GM19324 (cell line): Measurements from ENCODE around the gene KCNAB3.
"Not testable (repeated sequence)": the region's sequence is repeated elsewhere in the genome, so short reads cannot be mapped to it uniquely, and the experiment has no call there.

Experiments
- ATAC-seq: cut with Tn5 transposase; IDR thresholded peaks from one replicate; pipeline ENCODE4 v1.9.1; 2021; ENCODE audit warnings: mild to moderate bottlenecking, moderate library complexity; ENCODE audit not compliant: unreplicated experiment, low FRiP score

KCNAB3 gene

DNA sequence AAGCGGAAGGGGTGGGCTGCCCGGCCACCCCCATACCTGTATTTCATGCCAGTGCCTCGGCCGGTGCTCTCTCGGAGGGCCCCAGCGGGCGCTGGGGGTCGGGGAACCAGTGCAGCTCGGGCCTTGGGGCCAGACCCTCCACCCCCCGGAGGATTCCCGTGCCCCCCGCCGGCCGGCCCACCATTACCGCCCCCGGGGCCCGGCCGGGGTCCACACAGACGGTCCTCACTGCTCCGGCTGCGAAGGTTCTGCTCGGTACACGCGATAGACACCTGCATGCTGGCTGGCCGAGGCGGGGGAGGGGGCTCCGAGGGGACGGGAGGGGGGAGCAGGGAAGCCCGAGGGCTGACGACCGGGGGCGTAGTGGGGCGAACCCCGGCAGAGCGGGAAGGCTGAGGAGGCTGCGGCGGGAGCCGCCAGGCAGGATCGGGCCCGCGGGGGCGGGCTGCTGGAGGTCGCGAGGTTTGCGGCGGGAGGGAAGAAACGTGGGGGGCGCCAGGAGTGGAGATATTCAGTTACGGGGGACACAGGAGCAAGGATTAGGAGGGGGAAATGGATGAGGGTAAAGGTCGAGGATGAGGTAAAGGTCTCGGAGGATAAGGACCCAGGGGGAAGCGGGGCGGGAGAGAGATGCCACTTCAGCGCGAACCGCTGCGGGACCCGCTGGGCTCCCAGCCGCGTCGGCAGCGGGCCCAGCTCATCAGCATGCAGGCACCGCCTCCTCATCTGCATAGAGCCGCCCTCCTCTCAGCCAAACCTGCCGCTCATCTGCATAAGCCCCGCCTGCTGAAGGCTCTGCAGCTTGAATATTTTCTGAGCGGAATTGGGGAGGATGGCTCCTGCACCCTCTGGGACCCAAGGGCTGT, at the start of gene KCNAB3:
TSS of gene KCNAB3 (minus strand) at position 699 of the 866 bp plus-strand sequence. CDS start at position 278, 421 bp downstream.
- no peak for ATAC-seq

DNA sequence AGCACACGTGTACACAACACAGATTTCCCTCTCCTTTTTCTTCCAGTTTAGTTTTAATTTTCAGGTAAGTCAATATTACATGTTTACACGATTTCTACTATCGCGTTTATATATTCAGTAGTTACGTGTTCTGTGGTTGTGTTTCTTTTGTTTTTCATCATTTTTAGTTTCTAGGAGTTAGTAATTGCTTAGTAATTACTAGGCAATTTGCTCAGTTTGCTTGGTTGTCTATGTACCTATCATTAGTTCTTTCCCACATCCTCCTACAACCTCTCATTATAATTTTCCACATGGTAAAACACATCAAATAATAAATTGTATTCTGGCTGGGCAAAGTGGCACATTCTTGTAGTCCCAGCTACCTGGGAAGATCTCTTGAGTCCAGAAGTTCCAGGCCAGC, 48.1 kb upstream of the KCNAB3 start:
- no peak for ATAC-seq

DNA sequence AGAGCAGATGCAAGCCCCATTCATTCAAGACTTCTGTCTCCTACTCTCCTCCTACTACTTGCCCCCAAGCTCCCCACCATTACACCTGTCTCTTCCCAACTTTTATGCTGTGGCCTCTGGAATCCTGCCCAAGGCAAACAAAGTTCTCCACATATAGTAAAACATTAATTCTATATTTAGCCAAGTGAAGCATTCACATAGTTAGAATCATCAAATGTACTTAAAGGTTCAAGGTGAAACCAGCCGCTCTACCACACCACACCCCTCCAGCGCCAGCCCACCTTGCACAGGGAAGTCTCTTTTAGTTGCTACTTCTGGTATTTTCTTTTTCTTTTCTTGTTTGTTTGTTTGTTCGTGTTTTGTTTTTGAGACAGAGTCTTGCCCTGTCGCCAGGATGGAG, 47.4 kb upstream of the KCNAB3 start:
- no peak for ATAC-seq

DNA sequence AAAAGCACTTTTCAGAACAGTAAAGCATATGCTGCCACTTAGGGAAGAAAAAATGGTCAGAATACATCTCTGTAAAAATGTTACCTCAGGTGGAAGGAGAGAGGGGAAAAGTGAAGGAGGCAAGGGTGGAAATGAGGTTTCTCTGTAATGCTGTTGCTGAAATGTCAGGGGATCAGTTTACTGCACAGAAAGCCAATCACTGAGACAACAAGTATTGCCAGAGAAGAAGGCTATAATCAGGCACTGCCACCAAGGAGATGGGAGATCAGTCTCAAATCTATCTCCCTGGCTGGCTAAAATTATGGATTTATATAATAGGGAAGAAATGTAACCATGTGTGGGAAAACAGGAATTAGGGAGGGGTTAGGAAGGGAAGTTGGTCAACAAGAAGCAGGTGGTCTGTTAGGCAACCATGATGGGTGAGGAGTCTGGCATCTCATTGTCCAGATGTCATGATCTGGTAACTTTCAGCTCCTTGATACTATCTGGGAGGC, 45.0 kb upstream of the KCNAB3 start:
- no peak for ATAC-seq

DNA sequence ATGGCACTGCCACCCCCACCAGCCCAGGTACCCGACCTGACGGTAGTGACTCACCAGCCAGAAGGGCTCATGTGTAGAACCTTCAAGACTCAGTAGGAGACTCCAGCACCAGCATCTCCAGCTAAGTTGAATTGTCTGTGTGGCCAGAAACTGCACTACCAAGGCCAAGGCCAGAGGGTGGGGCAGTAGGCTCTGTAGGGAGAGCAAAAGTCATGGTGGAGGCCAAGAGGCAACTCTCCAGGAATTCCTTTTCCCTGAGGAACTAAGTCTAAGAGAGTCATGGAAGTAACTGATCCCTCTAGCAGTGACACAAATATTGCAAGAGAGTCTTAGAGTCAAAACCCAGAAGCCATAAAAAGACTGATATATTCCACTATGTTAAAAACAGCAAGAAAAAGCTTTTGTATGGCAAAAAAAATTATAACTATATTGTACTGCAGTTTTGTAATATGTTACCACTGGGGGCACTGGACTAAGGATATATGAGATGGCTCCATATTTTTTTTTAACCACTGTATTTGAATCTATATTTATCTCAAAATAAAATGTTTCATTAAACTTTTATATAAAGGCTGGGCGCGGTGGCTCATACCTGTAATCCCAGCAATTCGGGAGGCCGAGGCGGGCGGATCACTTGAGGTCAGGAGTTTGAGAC, 42.6 kb upstream of the KCNAB3 start:
- no peak for ATAC-seq

DNA sequence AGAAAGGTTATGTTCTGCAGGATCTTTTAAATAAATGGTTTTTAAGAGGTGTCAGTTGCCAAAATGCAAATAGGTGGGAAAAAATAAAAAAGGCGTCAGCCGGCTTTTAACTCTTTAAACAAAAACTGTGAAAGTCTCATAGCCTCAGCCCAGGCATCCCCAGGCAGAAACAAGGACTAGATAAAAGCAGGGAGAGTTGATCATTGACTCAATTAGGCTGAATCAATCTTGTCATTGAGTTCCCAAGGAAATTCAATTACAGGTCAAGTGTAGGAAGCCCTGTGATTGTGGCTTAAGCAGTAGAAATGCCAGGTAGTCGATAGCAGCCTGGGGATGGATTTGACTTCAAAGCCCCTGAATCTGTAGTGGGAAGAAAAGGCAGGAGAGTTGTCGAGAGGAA, 42.0 kb upstream of the KCNAB3 start:
- ATAC-seq, result no peak

DNA sequence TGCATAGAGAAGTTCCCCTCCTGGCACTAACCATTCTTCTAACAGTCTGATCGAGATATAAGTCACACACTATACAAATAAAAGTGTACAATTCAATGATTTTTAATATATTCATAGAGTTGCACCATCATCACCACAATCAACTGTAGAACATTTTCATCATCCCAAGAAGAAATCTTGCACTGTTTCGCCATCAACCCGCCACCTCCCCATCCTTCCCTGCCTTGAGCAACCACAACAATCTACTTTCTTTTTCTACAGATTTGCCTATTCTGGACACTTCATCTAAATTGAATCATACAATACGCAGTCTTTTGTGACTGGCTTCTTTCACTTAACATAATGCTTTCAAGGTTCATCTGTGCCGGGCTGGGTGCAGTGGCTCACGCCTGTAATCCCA, 39.8 kb upstream of the KCNAB3 start:
- ATAC-seq, result no peak

DNA sequence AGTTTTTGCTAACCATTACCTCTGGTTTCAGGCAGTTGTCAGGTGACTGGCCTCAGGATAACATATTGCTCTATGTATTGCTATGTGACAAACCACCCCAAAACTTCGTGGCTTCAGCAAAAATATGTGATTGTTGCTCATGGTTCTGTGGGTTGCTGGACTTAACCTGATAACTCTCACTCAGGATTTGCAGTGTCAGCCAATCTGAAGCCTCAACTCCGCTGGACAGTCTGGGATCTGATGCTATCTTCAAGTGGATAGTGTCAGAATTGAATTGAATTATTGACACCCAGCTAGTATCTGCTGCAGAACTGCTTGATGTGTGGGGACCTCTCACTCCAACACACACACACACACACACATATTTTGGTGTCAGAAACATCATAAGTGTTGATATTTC, 38.1 kb upstream of the KCNAB3 start:
- ATAC-seq, result no peak

DNA sequence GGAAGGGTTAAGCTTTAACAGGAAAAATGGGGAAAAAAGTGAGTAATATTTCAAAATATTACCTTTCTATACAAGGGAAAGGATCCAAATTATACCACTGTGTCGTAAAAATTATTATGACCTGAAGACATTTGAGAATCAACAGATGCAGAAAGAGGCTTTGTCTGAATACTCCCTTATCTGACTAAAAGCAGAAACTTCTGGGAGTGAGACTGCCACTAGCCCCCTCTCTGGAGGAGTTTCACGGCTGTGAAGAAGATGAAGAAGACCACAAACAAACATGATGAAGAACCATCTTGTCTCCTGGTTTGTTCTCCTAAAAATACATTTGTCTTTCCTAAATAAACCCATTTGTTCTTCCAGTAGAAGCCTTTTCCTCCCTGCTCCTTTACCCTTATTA, 31.8 kb upstream of the KCNAB3 start:
- no peak for ATAC-seq

DNA sequence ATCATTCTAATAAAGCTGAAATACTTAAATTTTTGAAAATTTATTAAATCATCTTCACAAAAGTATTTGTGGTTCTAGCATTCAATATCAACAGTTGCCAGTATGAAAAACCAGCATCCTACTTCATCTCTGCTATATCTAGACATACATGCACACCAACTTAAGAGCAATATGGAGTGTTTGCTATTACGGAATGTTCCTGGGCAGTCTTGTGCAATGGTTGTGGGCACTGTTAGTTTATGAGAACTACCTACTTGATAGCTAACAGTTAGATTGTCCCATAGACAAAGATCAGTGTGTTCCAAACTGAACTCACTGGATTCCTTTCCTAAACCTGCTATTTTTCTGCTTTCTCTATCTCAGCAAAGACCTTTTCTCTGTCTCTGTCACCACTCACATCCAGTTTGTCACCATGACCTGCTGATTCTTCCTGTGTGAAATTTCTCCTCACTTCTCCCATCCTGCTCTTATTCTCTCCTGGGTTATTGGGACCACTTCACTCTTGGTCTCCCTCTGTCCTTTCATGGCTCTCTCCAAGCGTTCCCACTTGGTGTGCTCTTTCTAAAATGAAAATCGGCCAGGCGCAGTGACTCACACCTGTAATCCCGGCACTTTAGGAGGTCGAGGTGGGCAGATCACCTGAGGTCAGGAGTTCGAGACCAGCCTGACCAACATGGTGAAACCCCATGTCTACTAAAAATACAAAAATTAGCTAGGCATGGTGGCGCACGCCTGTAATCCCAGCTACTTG, 30.0 kb upstream of the KCNAB3 start:
- ATAC-seq, result no peak

DNA sequence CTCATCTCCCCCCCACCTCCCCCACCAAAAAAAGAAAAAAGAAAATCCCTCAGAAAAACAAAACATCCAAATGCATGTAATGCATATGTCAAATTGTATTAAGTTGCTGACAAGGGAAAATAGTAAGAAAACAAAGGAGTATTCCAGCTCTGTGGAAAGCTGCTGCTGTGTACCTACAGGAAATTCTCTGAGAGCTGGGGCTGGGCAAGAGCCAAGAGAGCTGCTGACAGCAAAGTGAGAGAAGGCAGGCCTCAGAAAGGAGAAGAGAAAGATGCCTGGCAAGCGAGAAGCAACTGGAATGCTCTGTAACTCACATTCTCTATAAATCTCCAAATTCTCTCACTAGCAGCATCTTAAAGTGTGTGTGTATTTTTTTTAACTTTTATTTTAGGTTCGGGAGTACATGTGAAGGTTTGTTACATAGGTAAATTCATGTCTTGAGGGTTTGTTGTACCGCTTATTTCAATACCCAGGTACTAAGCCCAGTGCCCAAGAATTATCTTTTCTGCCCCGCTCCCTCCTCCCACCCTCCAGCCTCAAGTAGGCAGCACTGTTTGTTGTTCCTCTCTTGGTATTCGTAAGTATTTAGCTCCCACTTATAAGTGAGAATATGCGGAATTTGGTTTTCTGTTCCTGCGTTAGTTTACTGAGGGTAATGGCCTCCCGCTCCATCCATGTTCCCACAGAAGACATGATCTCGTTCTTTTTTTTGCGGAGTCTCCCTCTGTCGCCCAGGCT, 26.7 kb upstream of the KCNAB3 start:
- ATAC-seq, result no peak

DNA sequence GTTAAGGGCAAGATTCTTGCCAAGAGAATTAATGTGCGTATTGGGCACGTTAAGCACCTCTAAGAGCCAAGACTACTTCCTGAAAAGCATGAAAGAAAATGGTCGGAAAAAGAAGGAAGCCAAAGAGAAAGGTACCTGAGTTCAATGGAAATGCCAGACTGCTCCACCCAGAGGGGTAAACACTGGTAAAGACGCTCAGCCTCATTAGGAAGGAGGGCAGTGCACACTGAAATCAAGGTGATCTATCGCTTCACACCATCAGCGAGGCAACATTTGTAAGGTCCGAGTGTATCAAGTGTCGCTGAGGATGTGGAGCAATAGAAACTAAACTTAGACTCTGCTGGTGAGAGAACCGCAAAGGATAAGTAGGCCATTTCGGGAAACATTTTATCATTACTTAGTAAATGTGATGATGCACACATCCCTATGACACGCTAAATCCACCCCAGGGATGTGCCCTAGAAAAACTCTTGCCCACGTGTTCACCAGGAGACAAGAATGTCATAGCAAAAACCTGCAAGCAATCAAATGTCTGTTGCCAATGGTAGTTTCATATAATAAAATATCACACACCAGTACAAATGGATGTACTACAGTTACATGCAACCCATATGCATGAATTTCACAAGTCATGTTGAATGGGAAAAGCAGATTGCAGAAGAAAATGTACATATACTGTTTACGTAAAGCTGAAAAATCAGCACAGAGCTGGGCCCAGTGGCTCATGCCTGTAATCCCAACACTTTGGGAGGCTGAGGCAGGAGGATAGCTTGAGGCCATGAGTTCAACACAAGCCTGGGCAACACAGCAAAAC, 26.0 kb upstream of the KCNAB3 start:
- ATAC-seq, result no peak

DNA sequence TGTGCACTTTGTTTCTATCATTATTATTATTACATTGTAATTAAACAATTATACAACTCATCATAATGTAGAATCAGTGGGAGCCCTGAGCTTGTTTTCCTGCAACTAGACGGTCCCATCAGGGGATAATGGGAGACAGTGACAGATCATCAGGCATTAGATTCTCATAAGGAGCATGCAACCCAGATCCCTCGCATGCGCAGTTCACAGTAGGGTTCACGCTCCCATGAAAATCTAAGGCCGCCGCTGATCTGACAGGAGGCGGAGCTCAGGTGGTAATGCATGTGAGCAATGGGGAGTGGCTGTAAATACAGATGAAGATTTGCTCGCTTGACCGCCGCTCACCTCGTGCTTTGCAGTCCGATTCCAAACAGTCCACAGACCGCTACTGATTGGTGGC, 23.6 kb upstream of the KCNAB3 start:
- not testable (repeated sequence) for ATAC-seq

DNA sequence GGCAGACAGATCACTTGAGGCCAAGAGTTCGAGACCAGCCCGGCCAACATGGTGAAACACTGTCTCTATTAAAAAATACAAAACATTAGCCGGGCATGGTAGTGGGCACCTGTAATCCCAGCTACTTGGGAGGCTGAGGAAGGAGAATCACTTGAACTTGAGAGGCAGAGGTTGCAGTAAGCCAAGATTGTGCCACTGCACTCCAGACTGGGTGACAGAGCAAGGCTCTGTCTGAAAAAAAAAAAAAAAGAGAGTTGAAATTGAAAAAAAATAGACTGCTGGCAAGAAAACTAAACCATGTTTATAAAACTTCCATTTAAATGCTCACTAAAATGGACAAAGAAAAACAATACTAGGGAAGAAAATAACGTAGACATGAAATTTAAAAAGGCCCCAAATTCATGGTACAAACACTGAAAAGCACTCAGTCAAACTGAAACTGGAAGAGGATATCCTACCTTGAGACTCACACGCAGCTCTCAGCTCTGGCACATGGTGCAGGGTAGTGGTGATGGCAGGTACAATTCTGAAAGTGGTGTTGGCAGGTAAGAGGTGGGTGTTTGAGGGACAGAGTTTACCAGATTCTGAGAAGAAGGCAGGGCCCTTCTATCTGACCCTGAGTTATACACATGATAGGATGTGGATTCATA, 21.6 kb upstream of the KCNAB3 start:
- ATAC-seq, result no peak

DNA sequence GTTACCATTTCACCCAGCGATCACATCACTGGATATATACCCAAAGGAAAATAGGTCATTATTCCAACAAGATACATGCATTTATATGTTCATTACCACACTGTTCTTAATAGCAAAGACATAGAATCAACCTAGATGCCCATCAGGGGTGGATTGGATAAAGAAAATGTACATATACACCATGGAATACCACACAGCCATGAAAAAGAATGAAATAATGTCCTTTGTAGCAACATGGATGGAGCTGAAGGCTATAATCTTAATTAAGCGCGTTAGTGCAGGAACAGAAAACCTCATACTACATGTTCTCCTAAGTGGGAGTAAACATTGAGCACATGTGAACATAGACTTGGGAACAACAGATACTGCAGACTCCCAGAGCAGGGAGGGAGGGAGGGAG, 20.9 kb upstream of the KCNAB3 start:
- ATAC-seq, result no peak

DNA sequence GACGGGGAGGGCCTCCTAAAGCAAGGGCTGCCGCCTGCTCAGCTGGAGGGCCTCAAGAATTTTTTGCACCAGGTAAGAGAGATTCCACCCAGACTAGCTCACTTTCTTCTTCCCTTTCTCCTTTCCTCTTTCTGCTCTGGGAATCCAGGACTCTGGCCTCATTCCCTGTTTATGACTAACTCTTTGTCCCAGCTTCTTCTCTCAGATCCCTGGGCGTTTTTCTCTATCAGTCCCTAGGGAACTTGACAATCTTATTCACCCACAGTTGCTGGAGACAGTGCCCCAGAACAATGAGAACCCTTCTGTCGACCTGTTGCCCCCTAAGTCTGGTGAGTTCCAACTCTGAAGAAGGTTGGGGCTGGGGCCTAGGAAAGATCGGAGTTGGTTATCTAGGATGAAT, 18.0 kb upstream of the KCNAB3 start:
- no peak for ATAC-seq

DNA sequence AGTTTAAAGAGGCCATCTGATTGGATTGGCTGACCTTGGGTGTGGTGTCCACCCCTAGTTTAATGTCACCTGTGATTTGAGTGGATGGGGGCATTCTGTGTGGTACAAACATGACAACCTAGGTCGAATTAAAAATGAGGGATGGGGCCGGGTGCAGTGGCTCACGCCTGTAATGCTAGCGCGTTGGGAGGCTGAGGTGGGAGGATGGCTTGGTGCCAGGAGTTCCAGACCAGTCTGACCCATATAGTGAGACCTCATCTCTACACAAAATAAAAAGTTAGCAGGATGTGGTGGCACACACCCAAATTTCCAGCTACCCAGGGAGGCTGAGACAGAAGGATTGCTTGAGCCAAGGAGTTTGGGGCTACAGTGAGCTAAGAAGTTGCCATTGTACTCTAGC, 16.8 kb upstream of the KCNAB3 start:
- no peak for ATAC-seq

DNA sequence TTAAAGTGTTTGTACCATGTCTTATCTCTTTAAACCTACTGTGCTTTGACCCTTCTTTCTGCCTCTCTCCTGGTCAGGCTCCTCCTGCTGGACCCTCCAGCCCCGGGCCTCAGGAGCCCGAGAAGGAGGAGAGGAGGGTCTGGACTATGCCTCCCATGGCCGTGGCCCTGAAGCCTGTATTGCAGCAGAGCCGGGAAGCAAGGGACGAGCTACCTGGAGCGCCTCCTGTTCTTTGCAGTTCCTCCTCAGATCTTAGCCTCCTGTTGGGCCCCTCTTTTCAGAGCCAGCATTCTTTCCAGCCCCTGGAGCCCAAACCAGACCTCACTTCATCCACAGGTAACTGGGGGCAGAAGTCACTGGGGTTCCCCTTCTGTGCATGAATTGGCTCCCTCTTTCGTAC, 16.0 kb upstream of the KCNAB3 start:
- no peak for ATAC-seq

DNA sequence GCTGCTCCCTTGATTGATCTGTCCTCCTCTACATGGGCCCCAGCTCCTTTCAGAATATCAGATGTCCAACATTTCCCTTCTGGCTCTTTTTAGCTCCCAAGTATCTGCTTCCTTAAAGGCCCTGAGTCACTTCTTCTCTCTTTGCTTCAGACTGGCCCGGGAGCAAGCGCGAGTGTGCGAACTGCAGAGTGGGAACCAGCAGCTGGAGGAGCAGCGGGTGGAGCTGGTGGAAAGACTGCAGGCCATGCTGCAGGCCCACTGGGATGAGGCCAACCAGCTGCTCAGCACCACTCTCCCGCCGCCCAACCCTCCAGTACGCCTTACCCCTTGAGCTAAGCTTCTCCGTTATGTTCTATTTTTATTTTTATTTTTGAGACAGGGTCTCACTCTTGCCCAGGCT, 14.7 kb upstream of the KCNAB3 start:
- ATAC-seq, result no peak
